Measurements from ENCODE around the gene ADGRV1.
A peak's percentile ranks its signal among the peaks of the same experiment; 100 is the strongest.

ADGRV1 gene

GRCh38 chr5:90930756-90931431 lies 372.3 kb downstream of the ADGRV1 start:
- in situ Hi-C loops (cut with MboI; ENCODE audit: low pct_unique_long_range_greater_than_20kb, low sequenced_read_pairs, unreplicated experiment): no loop called here
- TF ChIP-seq, protein P1, sequence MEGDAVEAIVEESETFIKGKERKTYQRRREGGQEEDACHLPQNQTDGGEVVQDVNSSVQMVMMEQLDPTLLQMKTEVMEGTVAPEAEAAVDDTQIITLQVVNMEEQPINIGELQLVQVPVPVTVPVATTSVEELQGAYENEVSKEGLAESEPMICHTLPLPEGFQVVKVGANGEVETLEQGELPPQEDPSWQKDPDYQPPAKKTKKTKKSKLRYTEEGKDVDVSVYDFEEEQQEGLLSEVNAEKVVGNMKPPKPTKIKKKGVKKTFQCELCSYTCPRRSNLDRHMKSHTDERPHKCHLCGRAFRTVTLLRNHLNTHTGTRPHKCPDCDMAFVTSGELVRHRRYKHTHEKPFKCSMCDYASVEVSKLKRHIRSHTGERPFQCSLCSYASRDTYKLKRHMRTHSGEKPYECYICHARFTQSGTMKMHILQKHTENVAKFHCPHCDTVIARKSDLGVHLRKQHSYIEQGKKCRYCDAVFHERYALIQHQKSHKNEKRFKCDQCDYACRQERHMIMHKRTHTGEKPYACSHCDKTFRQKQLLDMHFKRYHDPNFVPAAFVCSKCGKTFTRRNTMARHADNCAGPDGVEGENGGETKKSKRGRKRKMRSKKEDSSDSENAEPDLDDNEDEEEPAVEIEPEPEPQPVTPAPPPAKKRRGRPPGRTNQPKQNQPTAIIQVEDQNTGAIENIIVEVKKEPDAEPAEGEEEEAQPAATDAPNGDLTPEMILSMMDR (IDR thresholded peaks at IDR 0.05; ENCODE audit: extremely low read depth, insufficient read depth, missing control alignments): no peak
- no peak for DNase-seq (ENCODE audit: low spot score)

- in situ Hi-C loops (cut with MboI; ENCODE audit: low pct_unique_long_range_greater_than_20kb, low sequenced_read_pairs, unreplicated experiment): no loop called here
- DNase-seq (ENCODE audit: low spot score): peak; percentile 70
- TF ChIP-seq, protein P1 (IDR thresholded peaks at IDR 0.05; ENCODE audit: extremely low read depth, insufficient read depth, missing control alignments): peak; percentile 64
These were observed 373.6 kb downstream of the ADGRV1 start for GRCh38 chr5:90932052-90932699.

DNA sequence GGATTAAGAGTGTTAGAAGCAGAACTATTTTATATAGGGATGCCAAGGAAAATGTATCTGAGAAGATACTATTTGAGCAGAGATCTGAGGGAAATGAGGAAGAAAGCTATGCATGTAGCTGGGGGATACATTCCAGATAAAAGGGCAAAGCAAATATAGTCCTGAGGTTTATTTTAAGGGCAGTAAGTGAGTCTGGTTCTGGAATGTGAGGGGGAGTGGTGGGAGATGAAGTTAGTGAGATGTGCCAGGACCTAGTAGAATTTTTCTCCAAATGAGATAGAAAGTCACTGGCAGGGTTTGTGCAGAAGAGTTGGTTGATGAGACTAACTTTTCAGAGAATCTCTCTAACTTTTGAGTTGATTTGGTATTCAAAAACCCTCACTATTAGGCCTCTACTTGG lies 374.7 kb downstream of the ADGRV1 start:
- DNase-seq (ENCODE audit: low spot score): no peak
- TF ChIP-seq, protein P1 (IDR thresholded peaks at IDR 0.05; ENCODE audit: extremely low read depth, insufficient read depth, missing control alignments): no peak
- in situ Hi-C loops (cut with MboI; ENCODE audit: low pct_unique_long_range_greater_than_20kb, low sequenced_read_pairs, unreplicated experiment): no loop called here

GRCh38 chr5:90934091-90934719 lies 375.6 kb downstream of the ADGRV1 start:
- TF ChIP-seq, protein P1 (IDR thresholded peaks at IDR 0.05; ENCODE audit: extremely low read depth, insufficient read depth, missing control alignments): no peak
- no peak for DNase-seq (ENCODE audit: low spot score)
- in situ Hi-C loops (cut with MboI; ENCODE audit: low pct_unique_long_range_greater_than_20kb, low sequenced_read_pairs, unreplicated experiment): no loop called here

- TF ChIP-seq, protein P1 (IDR thresholded peaks at IDR 0.05; ENCODE audit: extremely low read depth, insufficient read depth, missing control alignments): no peak
- in situ Hi-C loops (cut with MboI; ENCODE audit: low pct_unique_long_range_greater_than_20kb, low sequenced_read_pairs, unreplicated experiment): no loop called here
- DNase-seq (ENCODE audit: low spot score): no peak
These were observed 376.1 kb downstream of the ADGRV1 start for GRCh38 chr5:90934738-90935137.

DNA sequence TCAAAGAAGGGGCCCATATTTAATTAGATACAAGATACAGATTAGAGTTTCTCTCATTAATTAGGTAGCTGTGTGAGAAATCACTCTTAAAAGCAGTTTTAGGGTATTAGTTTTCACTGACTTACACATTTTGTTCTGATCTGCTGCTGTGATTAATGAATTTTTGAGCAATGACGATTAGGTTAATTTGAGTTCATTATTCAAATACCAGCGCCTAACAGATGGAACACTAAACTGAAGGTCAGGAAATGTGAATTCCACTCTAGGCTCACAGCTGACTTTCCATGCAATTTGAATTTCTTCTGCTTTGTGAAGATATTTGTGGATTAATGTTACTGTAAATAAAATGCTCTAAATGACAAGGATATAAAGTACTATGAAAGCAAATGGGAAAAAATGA lies 380.6 kb downstream of the ADGRV1 start:
- in situ Hi-C loops (cut with MboI; ENCODE audit: low pct_unique_long_range_greater_than_20kb, low sequenced_read_pairs, unreplicated experiment): no loop called here
- TF ChIP-seq, protein P1 (IDR thresholded peaks at IDR 0.05; ENCODE audit: extremely low read depth, insufficient read depth, missing control alignments): no peak
- DNase-seq (ENCODE audit: low spot score): no peak
